ENCODE results near the gene SIGLEC10. TPM values are rescaled to one million over a fixed set of nuclear protein-coding genes. Genes with fewer than 3 reads are reported as not detected.

The SIGLEC10 gene
- total RNA-seq, 4 donors from 2014 or later, result 0.87 to 1.3 (median 0.98) TPM; not detected in 1

DNA sequence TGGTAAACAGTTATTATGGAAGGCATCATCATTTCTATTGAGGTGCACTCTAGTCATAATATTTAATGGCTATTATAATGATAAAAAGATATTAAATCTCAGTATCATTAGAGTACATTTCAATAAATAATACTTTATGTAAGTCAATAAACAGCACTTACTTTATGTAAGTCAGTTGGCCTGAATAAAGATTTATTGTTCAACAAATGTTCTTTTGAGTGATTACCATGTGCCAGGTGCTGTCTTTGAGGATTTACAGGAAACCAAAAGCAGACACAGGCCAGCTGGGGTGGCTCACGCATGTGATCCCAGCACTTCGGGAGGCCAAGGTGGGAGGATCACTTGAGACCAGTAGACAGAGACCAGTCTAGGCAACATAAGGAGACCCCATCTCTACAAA is 40.0 kb downstream of the SIGLEC10 start:
- Histone ChIP-seq H3K27ac (no peak overlapping the region), H3K4me1 (no peaks in the 10 kb centered on the region), H3K9me3 (no peaks in the 10 kb centered on the region), H3K4me3 (no peak overlapping the region), H3K36me3 (no peaks in the 10 kb centered on the region), H3K27me3 (no peaks in the 10 kb centered on the region)
- in situ Hi-C loops (cut with MboI; ENCODE audit: low sequenced_read_pairs in 4 of 4), result no loop called here
- intact Hi-C loops (cut with DNase I; ENCODE audit: low total_unique reads), result no loop called here
- ATAC-seq (no peak), DNase-seq (no peak)
- TF ChIP-seq, protein P1, sequence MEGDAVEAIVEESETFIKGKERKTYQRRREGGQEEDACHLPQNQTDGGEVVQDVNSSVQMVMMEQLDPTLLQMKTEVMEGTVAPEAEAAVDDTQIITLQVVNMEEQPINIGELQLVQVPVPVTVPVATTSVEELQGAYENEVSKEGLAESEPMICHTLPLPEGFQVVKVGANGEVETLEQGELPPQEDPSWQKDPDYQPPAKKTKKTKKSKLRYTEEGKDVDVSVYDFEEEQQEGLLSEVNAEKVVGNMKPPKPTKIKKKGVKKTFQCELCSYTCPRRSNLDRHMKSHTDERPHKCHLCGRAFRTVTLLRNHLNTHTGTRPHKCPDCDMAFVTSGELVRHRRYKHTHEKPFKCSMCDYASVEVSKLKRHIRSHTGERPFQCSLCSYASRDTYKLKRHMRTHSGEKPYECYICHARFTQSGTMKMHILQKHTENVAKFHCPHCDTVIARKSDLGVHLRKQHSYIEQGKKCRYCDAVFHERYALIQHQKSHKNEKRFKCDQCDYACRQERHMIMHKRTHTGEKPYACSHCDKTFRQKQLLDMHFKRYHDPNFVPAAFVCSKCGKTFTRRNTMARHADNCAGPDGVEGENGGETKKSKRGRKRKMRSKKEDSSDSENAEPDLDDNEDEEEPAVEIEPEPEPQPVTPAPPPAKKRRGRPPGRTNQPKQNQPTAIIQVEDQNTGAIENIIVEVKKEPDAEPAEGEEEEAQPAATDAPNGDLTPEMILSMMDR (IDR thresholded peaks at IDR 0.05 in 4 of 5, conservative IDR thresholded peaks at IDR 0.05 in 1 of 5), result no peak
- no peak for TF ChIP-seq POLR2A (IDR thresholded peaks at IDR 0.05)

DNA sequence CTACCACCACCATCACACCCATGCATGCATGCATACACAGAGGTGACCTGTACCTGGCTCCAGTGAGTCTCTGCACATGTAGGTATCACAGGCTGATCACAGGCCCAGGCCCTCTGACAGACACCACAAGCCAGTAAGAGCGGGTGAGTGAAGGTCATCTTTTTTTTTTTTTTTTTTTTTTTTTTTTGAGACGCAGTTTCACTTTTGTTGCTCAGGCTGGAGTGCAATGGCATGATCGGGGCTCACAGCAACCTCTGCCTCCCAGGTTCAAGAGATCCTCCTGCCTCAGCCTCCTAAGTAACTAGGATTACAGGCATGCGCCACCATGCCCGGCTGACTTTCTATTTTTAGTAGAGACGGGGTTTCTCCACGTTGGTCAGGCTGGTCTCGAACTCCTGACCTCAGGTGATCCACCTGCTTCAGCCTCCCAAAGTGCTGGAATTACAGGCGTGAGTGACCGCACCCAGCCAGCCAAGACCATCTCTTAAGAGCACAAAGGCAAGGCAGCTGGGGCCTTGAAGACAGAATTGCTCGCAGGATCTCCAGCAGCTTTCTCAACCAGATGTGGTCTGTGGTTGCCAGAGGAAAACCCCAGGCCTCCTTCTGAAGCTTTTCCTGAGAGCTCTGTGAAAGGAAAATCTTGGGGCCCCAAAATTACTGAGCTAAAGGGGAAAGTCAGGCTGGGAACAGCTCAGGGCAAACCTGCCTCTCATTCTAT is 41.8 kb downstream of the SIGLEC10 start:
- TF ChIP-seq POLR2A (IDR thresholded peaks at IDR 0.05), result no peak
- TF ChIP-seq, protein P1 (IDR thresholded peaks at IDR 0.05 in 4 of 5, conservative IDR thresholded peaks at IDR 0.05 in 1 of 5), result no peak
- Histone ChIP-seq H3K36me3 (no peaks in the 10 kb centered on the region), H3K27ac (no peak overlapping the region), H3K4me1 (no peaks in the 10 kb centered on the region), H3K27me3 (no peaks in the 10 kb centered on the region), H3K4me3 (no peak overlapping the region), H3K9me3 (no peaks in the 10 kb centered on the region)
- ATAC-seq, result no peak
- in situ Hi-C loops (cut with MboI; ENCODE audit: low sequenced_read_pairs in 4 of 4), result no loop called here
- DNase-seq, result no peak
- intact Hi-C loops (cut with DNase I; ENCODE audit: low total_unique reads), result no loop called here

DNA sequence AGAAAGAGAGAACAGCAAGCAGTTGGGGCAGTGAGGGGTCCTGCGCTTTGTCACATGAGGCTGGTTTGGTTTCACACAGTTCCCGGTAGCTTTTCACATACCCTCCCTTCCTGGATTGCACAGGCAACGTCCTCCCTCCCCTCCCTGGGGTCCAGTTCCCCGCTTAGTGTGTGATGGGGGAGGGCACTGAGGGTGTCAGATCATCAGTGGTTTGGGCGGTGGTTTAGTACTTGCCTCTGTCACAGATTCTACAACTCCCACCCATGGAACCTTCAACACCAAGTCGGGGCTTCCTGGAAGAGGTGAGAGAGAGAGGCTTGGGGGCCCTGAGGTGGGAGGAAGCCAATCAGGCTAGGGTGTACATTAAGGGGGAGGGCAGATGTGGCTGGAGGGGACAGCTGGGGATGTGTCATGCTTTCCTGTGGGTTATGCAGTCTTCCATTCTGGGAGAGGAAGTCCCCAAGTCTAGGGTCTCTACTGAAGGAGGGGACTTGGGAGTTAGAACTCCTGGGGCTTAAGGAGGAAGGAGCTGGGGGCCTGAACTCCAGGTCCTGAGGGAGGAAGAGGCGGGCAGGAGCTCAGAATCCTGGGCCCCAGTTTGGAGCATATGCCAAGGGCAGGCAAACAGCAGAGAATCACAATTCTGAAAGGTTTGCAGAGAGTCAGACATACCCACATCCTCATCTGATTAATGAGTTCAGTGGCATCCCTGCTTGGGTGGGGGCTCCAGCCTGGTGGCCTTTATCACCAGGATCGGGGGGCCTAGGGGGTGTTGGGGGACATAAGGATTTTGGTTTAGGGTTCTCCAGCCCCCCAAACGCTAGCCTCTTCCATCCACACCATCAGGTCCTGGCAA is 44.6 kb downstream of the SIGLEC10 start, which contains the start of gene NKG7:
Gene NKG7 (minus strand): TSS at position 6 of the 856 bp plus-strand sequence. CDS start 119 bp downstream, outside the sequence.
- TF ChIP-seq, protein P1 (IDR thresholded peaks at IDR 0.05 in 4 of 5, conservative IDR thresholded peaks at IDR 0.05 in 1 of 5), result no peak
- TF ChIP-seq POLR2A (IDR thresholded peaks at IDR 0.05), result no peak
- Histone ChIP-seq H3K27ac (no peak within 1 kb of the TSS), H3K9me3 (no peaks in the 10 kb centered on the region), H3K36me3 (no peaks in the 10 kb centered on the region), H3K27me3 (no peaks in the 10 kb centered on the region), H3K4me3 (no peak within 1 kb of the TSS), H3K4me1 (no peaks in the 10 kb centered on the region)
- DNase-seq (no peak), ATAC-seq (no peak)
- in situ Hi-C loops (cut with MboI; ENCODE audit: low sequenced_read_pairs in 4 of 4), result no loop called here
- intact Hi-C loops (cut with DNase I; ENCODE audit: low total_unique reads), result no loop called here

DNA sequence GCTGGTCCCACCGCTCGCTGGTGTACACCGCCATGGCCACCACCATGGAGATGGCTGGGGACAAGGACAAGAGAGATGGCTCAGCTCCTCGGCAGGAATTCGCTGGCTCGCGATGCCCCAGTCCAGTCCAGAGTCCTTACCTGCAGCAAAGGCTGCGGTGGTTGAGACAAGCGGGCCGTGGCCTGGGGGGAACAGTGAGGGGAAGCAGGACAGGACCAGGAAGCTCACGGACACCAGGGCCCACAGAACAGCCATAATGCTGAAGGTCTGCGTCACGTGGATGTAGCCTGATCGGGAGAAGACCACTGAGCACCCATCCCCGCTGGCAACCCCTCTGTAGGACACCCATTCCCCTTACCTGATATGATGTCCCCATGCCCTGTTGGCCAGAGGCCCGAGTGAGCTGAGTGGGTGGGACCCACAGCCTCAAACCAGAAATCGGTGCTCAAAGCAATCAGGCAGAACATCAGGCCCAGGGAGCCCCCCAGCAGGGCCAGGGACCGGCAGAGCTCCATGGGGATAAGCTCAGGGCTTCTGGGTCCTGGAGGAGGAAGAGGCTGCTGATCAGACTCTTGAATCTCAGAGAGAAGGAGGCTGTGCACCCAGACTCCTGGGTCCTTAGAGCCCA is 45.3 kb downstream of the SIGLEC10 start:
- TF ChIP-seq POLR2A (IDR thresholded peaks at IDR 0.05), result no peak
- TF ChIP-seq, protein P1 (IDR thresholded peaks at IDR 0.05 in 4 of 5, conservative IDR thresholded peaks at IDR 0.05 in 1 of 5), result no peak
- no peaks in the 10 kb centered on the region for H3K9me3 ChIP-seq
- ATAC-seq (no peak), DNase-seq (no peak)
- H3K27ac ChIP-seq, result no peak overlapping the region
- no peaks in the 10 kb centered on the region for H3K4me1 ChIP-seq
- no peaks in the 10 kb centered on the region for H3K36me3 ChIP-seq
- intact Hi-C loops (cut with DNase I; ENCODE audit: low total_unique reads), result no loop called here
- in situ Hi-C loops (cut with MboI; ENCODE audit: low sequenced_read_pairs in 4 of 4), result no loop called here
- no peak overlapping the region for H3K4me3 ChIP-seq
- H3K27me3 ChIP-seq, result no peaks in the 10 kb centered on the region

All from gastrocnemius medialis (tissue), 4 donors.